ENCODE measurements around the gene NPDC1. TPM values are rescaled to one million over a fixed set of nuclear protein-coding genes. Genes with fewer than 3 reads are reported as not detected.

Gene NPDC1
- total and polyA plus RNA-seq, 2 of the 8 experiments (the other 6 are each of a cell fraction or from before 2014, with no cell fraction given), result 26.2 to 44.1 TPM

GRCh38 chr9:137008312-137008711 lies 37.7 kb downstream of the NPDC1 start:
- H3K4me2 ChIP-seq (ENCODE audit: insufficient read depth in 1 of 2, low read depth in 2 of 2, low read length in 2 of 2), result no peak overlapping the region
- H2BK20ac ChIP-seq (ENCODE audit: low read length), result no peak overlapping the region
- no peak overlapping the region for H4K91ac ChIP-seq (replicated peaks; ENCODE audit: insufficient read length, low read length)
- no peak overlapping the region for H3K27ac ChIP-seq (ENCODE audit: low read depth, low read length)
- H3K18ac ChIP-seq (ENCODE audit: extremely low read depth, low read length), result no peak overlapping the region
- H3K79me1 ChIP-seq (ENCODE audit: low read depth, low read length), result no peaks in the 10 kb centered on the region
- H3K9ac ChIP-seq (replicated peaks in 1 of 4; ENCODE audit: extremely low read depth in 1 of 4, low read depth in 3 of 4, low read length in 3 of 4), result no peak overlapping the region
- no peak for DNase-seq (ENCODE audit: low read depth in 1 of 2, low spot score in 2 of 2)
- H4K8ac ChIP-seq (ENCODE audit: extremely low read depth, insufficient read depth, low read length), result no peak overlapping the region
- FAIRE-seq, result no peak
- peaks cover 0 to 10% of the 10 kb centered on the region in 2 experiments; a peak in 1 of 4 replicates for H3K9me3 ChIP-seq (ENCODE audit: insufficient read depth in 2 of 2, low read depth in 1 of 2, low read length in 1 of 2)
- no peak overlapping the region for H3K4me3 ChIP-seq (ENCODE audit: extremely low read depth in 1 of 4, insufficient read depth in 2 of 4, low read depth in 3 of 4, low read length in 4 of 4)
- H2BK15ac ChIP-seq (ENCODE audit: low read length), result no peak overlapping the region
- H4K5ac ChIP-seq (ENCODE audit: insufficient read length, low read depth, low read length), result no peak overlapping the region
- H3K27me3 ChIP-seq (replicated peaks in 1 of 4; ENCODE audit: control insufficient read depth in 3 of 4, extremely low read depth in 1 of 4, insufficient read depth in 3 of 4, low read length in 3 of 4), result no peaks in the 10 kb centered on the region
- H2AFZ ChIP-seq (ENCODE audit: low read length), result no peak overlapping the region
- CTCF ChIA-PET (ENCODE audit: partially characterized antibody), result interaction anchor here (0.8 to 2.5 kb wide), 5 partner anchors 21 to 61 kb away, joined by 3 to 12 read pairs (median 4); partner anchors contain the start of gene PTGDS
- H3K14ac ChIP-seq (ENCODE audit: insufficient read length), result no peak overlapping the region
- H2BK5ac ChIP-seq (ENCODE audit: low read depth, low read length), result no peak overlapping the region
- H3K36me3 ChIP-seq (ENCODE audit: control insufficient read depth in 2 of 4, insufficient read depth in 4 of 4, low read length in 3 of 4), result no peaks in the 10 kb centered on the region
- H3K56ac ChIP-seq (replicated peaks; ENCODE audit: insufficient read length, low read depth, low read length), result no peak overlapping the region
- no peak overlapping the region for H2BK120ac ChIP-seq (replicated peaks; ENCODE audit: low read depth, low read length)
- WGBS, 2 experiments (ENCODE audit: extremely low coverage in 1 of 2, insufficient coverage in 1 of 2, insufficient read length in 1 of 2, insufficient replicate concordance in 2 of 2, low coverage in 1 of 2, low lambda C conversion rate in 2 of 2, missing lambda C conversion rate in 1 of 2), result 76% methylated on average over 19 of the region's 22 CpGs; no CpG with 5 or more reads in 1 of the 2 experiments
- no peaks in the 10 kb centered on the region for H3K23me2 ChIP-seq (ENCODE audit: low read depth, low read length)
- no peak overlapping the region for H3K4ac ChIP-seq (replicated peaks; ENCODE audit: insufficient read length, low read depth, low read length)
- no peak overlapping the region for H3K23ac ChIP-seq (ENCODE audit: insufficient read length)
- no peak overlapping the region for H2BK12ac ChIP-seq (ENCODE audit: low read depth, low read length)
- peaks cover 0 to 2% (median under 1%) of the 10 kb centered on the region in 4 experiments; a peak in 2 of 7 replicates for H3K4me1 ChIP-seq (replicated peaks in 1 of 4; ENCODE audit: control insufficient read depth in 3 of 4, insufficient read depth in 4 of 4, low read length in 3 of 4)
- POLR2A ChIA-PET (ENCODE audit: partially characterized antibody), result no interaction called here
- no peaks in the 10 kb centered on the region for H4K20me1 ChIP-seq (replicated peaks in 1 of 2; ENCODE audit: control insufficient read depth in 1 of 2, insufficient read depth in 2 of 2, low read length in 2 of 2)
- H2AK5ac ChIP-seq (ENCODE audit: low read depth, low read length), result no peak overlapping the region
- no peaks in the 10 kb centered on the region for H3K79me2 ChIP-seq (ENCODE audit: control insufficient read depth in 1 of 2, insufficient read depth in 2 of 2, low read length in 2 of 2)
- TF ChIP-seq SAP30 (IDR thresholded peaks at IDR 0.05; ENCODE audit: insufficient read depth, insufficient replicate concordance, low read length) (no peak), CEBPB (IDR thresholded peaks at IDR 0.05; ENCODE audit: low read depth, low read length) (no peak), HDAC2 (IDR thresholded peaks at IDR 0.05; ENCODE audit: borderline replicate concordance in 1 of 2, low read depth in 2 of 2, low read length in 2 of 2) (no peak), BACH1 (IDR thresholded peaks at IDR 0.05; ENCODE audit: low read length) (no peak), ASH2L (IDR thresholded peaks at IDR 0.05; ENCODE audit: low read length) (no peak), ATF2 (IDR thresholded peaks at IDR 0.05; ENCODE audit: low read length) (no peak), ZNF274 (IDR thresholded peaks at IDR 0.05; ENCODE audit: borderline replicate concordance, extremely low read depth, low read length) (no peak), SIN3A (conservative IDR thresholded peaks at IDR 0.05 in 1 of 2, IDR thresholded peaks at IDR 0.05 in 1 of 2; ENCODE audit: low read depth in 1 of 2, low read length in 2 of 2) (no peak), BCL11A (IDR thresholded peaks at IDR 0.05; ENCODE audit: low read depth in 2 of 2, low read length in 2 of 2) (no peak), CREB1 (IDR thresholded peaks at IDR 0.05) (no peak), EP300 (IDR thresholded peaks at IDR 0.05; ENCODE audit: borderline replicate concordance in 1 of 2, low read depth in 2 of 2, low read length in 2 of 2) (no peak), RBBP5 (IDR thresholded peaks at IDR 0.05; ENCODE audit: borderline replicate concordance, low read depth, low read length) (no peak)
